Peyer's patch (tissue), 4 donors: Measurements from ENCODE around the gene TSPAN31. TPM values are rescaled to one million over a fixed set of nuclear protein-coding genes. Genes with fewer than 3 reads are reported as not detected.
"Not testable (repeated sequence)": the region's sequence is repeated elsewhere in the genome, so short reads cannot be mapped to it uniquely, and the experiment has no call there.

ENCODE experiments used
- DNase-seq, 3 donors: peaks; one replicate each; pipeline ENCODE4 v3.0.0-alpha.2; 2017 to 2019
- H3K27ac ChIP-seq, 4 donors: fragments of 200-600 bp; sonication (generic); one replicate each; pipeline ENCODE4 v1.5.1; 2016 to 2019
- H3K27me3 ChIP-seq, 2 donors: fragments of 200-600 bp; sonication (generic); one replicate each; pipeline ENCODE4 v1.5.1; 2019
- H3K36me3 ChIP-seq, 3 donors: fragments of 200-600 bp; sonication (generic); one replicate each; pipeline ENCODE4 v1.5.1; 2016 to 2019
- H3K4me1 ChIP-seq, 4 donors: fragments of 200-600 bp; sonication (generic); one replicate each; pipeline ENCODE4 v1.5.1; 2016 to 2019
- H3K4me3 ChIP-seq, 4 donors: fragments of 200-600 bp; sonication (generic); 1 replicate in 3 of 4; 2 replicates in 1 of 4; pipeline ENCODE4 v1.5.1; 2016 to 2019; ENCODE audit warnings: mild to moderate bottlenecking in 1 of 4
- H3K9me3 ChIP-seq, 4 donors: fragments of 200-600 bp; sonication (generic); one replicate each; pipeline ENCODE4 v1.5.1; 2016 to 2019; ENCODE audit warnings: mild to moderate bottlenecking in 1 of 4
- CTCF ChIP-seq, 6 experiments: fragments of 450-650 bp in 4 of 6; fragments of 200-600 bp in 2 of 6; sonication (generic) in 1 of 6; IDR thresholded peaks; one replicate each; pipeline ENCODE4 v1.5.1; 2017 to 2019; ENCODE audit warnings: antibody characterized with exemption in 6 of 6, mild to moderate bottlenecking in 3 of 6, moderate library complexity in 1 of 6
- POLR2A ChIP-seq, 2 donors: fragments of 450-650 bp; IDR thresholded peaks; one replicate each; pipeline ENCODE4 v1.5.1; 2017; ENCODE audit warnings: antibody characterized with exemption in 2 of 2, mild to moderate bottlenecking in 2 of 2, moderate library complexity in 2 of 2
- total RNA-seq, 4 donors: library from RNA; depleted of rRNA; stranded (reverse); fragments of >200 nt; gene quantifications; one replicate each; pipeline ENCODE4 v1.1.0, GENCODE V29; 2016

Gene TSPAN31
- total RNA-seq, 4 donors from 2014 or later = 45.7 to 65.7 (median 55.6) TPM

GRCh38 chr12:57772429-57773322, 27.8 kb downstream of the TSPAN31 start, which contains the start of gene EEF1AKMT3:
TSS of gene EEF1AKMT3 (plus strand) at chr12:57772614. CDS start at chr12:57772725, 111 bp downstream.
- Histone ChIP-seq H3K27me3 (no peaks in the 10 kb centered on the region), H3K4me3 (peak within 1 kb of the TSS; percentile 54 to 72 (median 64)), H3K27ac (peak within 1 kb of the TSS; percentile 84 to 92 (median 86)), H3K9me3 (no peaks in the 10 kb centered on the region), H3K4me1 (peaks cover 0 to 9% (median 3%) of the 10 kb centered on the region in 4 donors), H3K36me3 (no peaks in the 10 kb centered on the region)
- TF ChIP-seq POLR2A (IDR thresholded peaks at IDR 0.05) = no peak
- peak in 2 of 6 experiments; percentile 12 to 14 for TF ChIP-seq CTCF (IDR thresholded peaks at IDR 0.05)
- peak; percentile 60 to 81 (median 81) for DNase-seq

GRCh38 chr12:57774634-57775033, 29.8 kb downstream of the TSPAN31 start:
- DNase-seq, H3K4me3 ChIP-seq, H3K27ac ChIP-seq, H3K4me1 ChIP-seq, H3K36me3 ChIP-seq, H3K9me3 ChIP-seq, H3K27me3 ChIP-seq: not testable (repeated sequence)

- Histone ChIP-seq H3K36me3 (no peaks in the 10 kb centered on the region), H3K27ac (no peak overlapping the region), H3K4me1 (peaks cover 0 to 9% (median 3%) of the 10 kb centered on the region in 4 donors), H3K4me3 (no peak overlapping the region), H3K27me3 (no peaks in the 10 kb centered on the region), H3K9me3 (no peaks in the 10 kb centered on the region)
- DNase-seq = no peak
- TF ChIP-seq CTCF (IDR thresholded peaks at IDR 0.05) (no peak), POLR2A (IDR thresholded peaks at IDR 0.05) (no peak)
Measured at GRCh38 chr12:57775044-57775443, 30.2 kb downstream of the TSPAN31 start.

- no peaks in the 10 kb centered on the region for H3K36me3 ChIP-seq
- peaks cover 0 to 9% (median 3%) of the 10 kb centered on the region in 4 donors for H3K4me1 ChIP-seq
- no peak for TF ChIP-seq CTCF (IDR thresholded peaks at IDR 0.05)
- TF ChIP-seq POLR2A (IDR thresholded peaks at IDR 0.05) = no peak
- H3K9me3 ChIP-seq = no peaks in the 10 kb centered on the region
- no peak overlapping the region for H3K27ac ChIP-seq
- no peaks in the 10 kb centered on the region for H3K27me3 ChIP-seq
- DNase-seq = peak in 1 of 3 donors; percentile 30
- H3K4me3 ChIP-seq = no peak overlapping the region
Measured at GRCh38 chr12:57775563-57776246, 30.9 kb downstream of the TSPAN31 start.

- Histone ChIP-seq H3K4me3 (no peak overlapping the region), H3K36me3 (no peaks in the 10 kb centered on the region), H3K9me3 (no peaks in the 10 kb centered on the region), H3K27me3 (no peaks in the 10 kb centered on the region), H3K27ac (no peak overlapping the region), H3K4me1 (peaks cover 0 to 4% (median under 1%) of the 10 kb centered on the region in 4 donors)
- peak in 1 of 3 donors; percentile 2 for DNase-seq
- no peak for TF ChIP-seq POLR2A (IDR thresholded peaks at IDR 0.05)
- TF ChIP-seq CTCF (IDR thresholded peaks at IDR 0.05) = no peak
Measured at GRCh38 chr12:57776247-57776587, 31.4 kb downstream of the TSPAN31 start.

GRCh38 chr12:57777367-57777766, 32.5 kb downstream of the TSPAN31 start:
- H3K36me3 ChIP-seq = no peaks in the 10 kb centered on the region
- H3K27ac ChIP-seq = no peak overlapping the region
- H3K4me1 ChIP-seq = peaks cover 0 to 2% (median 0%) of the 10 kb centered on the region in 4 donors
- TF ChIP-seq POLR2A (IDR thresholded peaks at IDR 0.05) (no peak), CTCF (IDR thresholded peaks at IDR 0.05) (no peak)
- peak in 1 of 3 donors; percentile 36 for DNase-seq
- H3K27me3 ChIP-seq = no peaks in the 10 kb centered on the region
- H3K9me3 ChIP-seq = no peaks in the 10 kb centered on the region
- no peak overlapping the region for H3K4me3 ChIP-seq
